Measurements from ENCODE around the gene SPRR5. TPM values are rescaled to one million over a fixed set of nuclear protein-coding genes. Genes with fewer than 3 reads are reported as not detected.

The SPRR5 gene
- total RNA-seq, 5 donors from 2014 or later (not counting 1 experiment from before 2014, with no cell fraction given): not detected

DNA sequence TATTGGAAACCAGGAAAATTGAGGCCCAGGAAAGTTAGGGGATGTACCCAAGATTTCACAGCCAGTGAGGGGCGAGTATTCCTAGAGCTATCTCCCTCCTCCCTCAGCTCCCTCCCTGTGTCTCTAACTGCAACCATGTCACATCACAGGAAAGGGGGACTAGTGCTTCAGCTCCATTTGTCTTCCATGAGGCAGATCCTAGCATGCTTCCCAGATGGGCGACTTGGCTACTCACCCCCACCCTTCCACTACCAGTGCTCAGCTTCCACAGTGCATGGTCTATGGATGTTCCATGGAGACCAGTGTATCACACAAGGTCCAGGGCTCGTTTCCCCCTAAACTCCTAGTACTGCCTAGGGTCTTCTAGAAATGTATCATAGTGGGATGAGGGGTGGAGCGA lies 18.8 kb downstream of the SPRR5 start:
- Histone ChIP-seq H3K9me3 (no peaks in the 10 kb centered on the region), H3K27ac (ENCODE audit: low read length) (no peak overlapping the region), H3K4me3 (ENCODE audit: control insufficient read depth in 1 of 2, extremely low read depth in 1 of 2, low read length in 1 of 2) (no peak overlapping the region), H3K4me1 (ENCODE audit: control insufficient read depth in 1 of 2, extremely low read depth in 1 of 2, insufficient read depth in 2 of 2, low read length in 2 of 2) (no peaks in the 10 kb centered on the region), H3K27me3 (replicated peaks in 1 of 2; ENCODE audit: control insufficient read depth in 2 of 2, extremely low read depth in 1 of 2, insufficient read depth in 2 of 2, low read length in 1 of 2) (peaks cover 0 to 11% of the 10 kb centered on the region in 2 experiments), H3K36me3 (ENCODE audit: control insufficient read depth in 2 of 2, extremely low read depth in 1 of 2, insufficient read depth in 1 of 2, low read length in 1 of 2) (no peaks in the 10 kb centered on the region)
- H3K27ac Mint-ChIP-seq: no peak overlapping the region
- H3K27me3 Mint-ChIP-seq: peaks cover 14 to 31% of the 10 kb centered on the region in 2 donors
- DNase-seq (no peak), ATAC-seq (replicated peaks in 1 of 4) (no peak)
- 75% methylated on average over 2 of the region's 4 CpGs for WGBS (ENCODE audit: insufficient coverage)
- POLR2A ChIA-PET: no interaction called here
- H3K4me1 Mint-ChIP-seq: no peaks in the 10 kb centered on the region
- H3K36me3 Mint-ChIP-seq: no peaks in the 10 kb centered on the region
- no peaks in the 10 kb centered on the region for H3K9me3 Mint-ChIP-seq
- no peak overlapping the region for H3K4me3 Mint-ChIP-seq
- CTCF ChIA-PET: no interaction called here

DNA sequence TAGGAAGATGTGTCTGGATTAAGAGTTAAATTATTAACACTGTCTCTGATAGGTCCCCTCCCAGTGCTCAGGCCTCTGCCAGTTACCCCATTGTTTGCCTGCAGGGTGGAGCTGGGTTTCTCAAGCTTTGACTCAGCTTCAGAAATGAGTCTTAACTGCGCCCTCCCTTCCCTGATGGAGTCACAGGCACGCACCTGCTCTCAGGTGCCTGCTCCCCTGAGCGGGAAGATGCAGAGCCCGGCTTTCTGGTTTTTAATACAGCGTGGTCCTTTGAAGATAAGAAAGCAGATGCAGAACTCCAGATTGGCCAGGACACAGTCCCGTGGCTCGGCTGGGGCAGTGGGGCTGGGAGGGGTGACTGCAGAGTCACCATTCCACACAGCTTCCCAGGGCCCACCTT lies 20.2 kb downstream of the SPRR5 start:
- no peak overlapping the region for H3K27ac Mint-ChIP-seq
- POLR2A ChIA-PET: no interaction called here
- WGBS (ENCODE audit: insufficient coverage): 44% methylated on average over 2 of the region's 7 CpGs
- no peaks in the 10 kb centered on the region for H3K4me1 Mint-ChIP-seq
- no peaks in the 10 kb centered on the region for H3K9me3 Mint-ChIP-seq
- DNase-seq (no peak), ATAC-seq (replicated peaks in 1 of 4) (no peak)
- no peaks in the 10 kb centered on the region for H3K36me3 ChIP-seq (ENCODE audit: control insufficient read depth in 2 of 2, extremely low read depth in 1 of 2, insufficient read depth in 1 of 2, low read length in 1 of 2)
- H3K4me3 ChIP-seq (ENCODE audit: control insufficient read depth in 1 of 2, extremely low read depth in 1 of 2, low read length in 1 of 2): no peak overlapping the region
- H3K27me3 ChIP-seq (replicated peaks in 1 of 2; ENCODE audit: control insufficient read depth in 2 of 2, extremely low read depth in 1 of 2, insufficient read depth in 2 of 2, low read length in 1 of 2): peaks cover 0 to 15% of the 10 kb centered on the region in 2 experiments
- no peak overlapping the region for H3K4me3 Mint-ChIP-seq
- H3K27me3 Mint-ChIP-seq: peaks cover 14 to 28% of the 10 kb centered on the region in 2 donors
- no peak overlapping the region for H3K27ac ChIP-seq (ENCODE audit: low read length)
- CTCF ChIA-PET: no interaction called here
- no peaks in the 10 kb centered on the region for H3K4me1 ChIP-seq (ENCODE audit: control insufficient read depth in 1 of 2, extremely low read depth in 1 of 2, insufficient read depth in 2 of 2, low read length in 2 of 2)
- no peaks in the 10 kb centered on the region for H3K36me3 Mint-ChIP-seq
- no peaks in the 10 kb centered on the region for H3K9me3 ChIP-seq

DNA sequence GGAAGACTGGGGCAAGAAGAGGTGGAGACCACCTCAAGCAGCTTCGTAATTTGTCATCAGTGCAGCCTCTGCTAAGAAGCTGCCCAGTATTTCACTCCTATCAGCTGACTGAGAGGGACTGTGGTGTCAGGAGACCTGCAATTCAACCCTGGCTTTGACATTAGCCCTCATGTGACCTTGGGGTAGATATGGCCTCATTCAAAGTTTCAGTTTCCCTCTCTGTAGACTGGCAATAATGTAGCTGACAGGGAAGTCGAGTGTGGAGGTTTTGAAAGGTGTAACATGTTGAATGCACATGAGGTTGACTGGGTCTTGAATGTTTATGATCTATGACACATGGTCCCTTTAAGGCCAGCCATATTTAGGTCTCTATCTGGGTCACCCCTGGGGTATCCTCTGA lies 21.2 kb downstream of the SPRR5 start:
- CTCF ChIA-PET: no interaction called here
- no peak overlapping the region for H3K27ac Mint-ChIP-seq

GRCh38 chr1:152969036-152969435 lies 22.0 kb downstream of the SPRR5 start:
- no peaks in the 10 kb centered on the region for H3K9me3 Mint-ChIP-seq
- Histone ChIP-seq H3K9me3 (no peaks in the 10 kb centered on the region), H3K27ac (ENCODE audit: low read length) (no peak overlapping the region), H3K4me3 (ENCODE audit: control insufficient read depth in 1 of 2, extremely low read depth in 1 of 2, low read length in 1 of 2) (no peak overlapping the region), H3K27me3 (replicated peaks in 1 of 2; ENCODE audit: control insufficient read depth in 2 of 2, extremely low read depth in 1 of 2, insufficient read depth in 2 of 2, low read length in 1 of 2) (peaks cover 0 to 17% of the 10 kb centered on the region in 2 experiments), H3K4me1 (ENCODE audit: control insufficient read depth in 1 of 2, extremely low read depth in 1 of 2, insufficient read depth in 2 of 2, low read length in 2 of 2) (no peaks in the 10 kb centered on the region), H3K36me3 (ENCODE audit: control insufficient read depth in 2 of 2, extremely low read depth in 1 of 2, insufficient read depth in 1 of 2, low read length in 1 of 2) (no peaks in the 10 kb centered on the region)
- ChIA-PET CTCF (no interaction called here), POLR2A (no interaction called here)
- no peak overlapping the region for H3K27ac Mint-ChIP-seq
- H3K36me3 Mint-ChIP-seq: no peaks in the 10 kb centered on the region
- no peak for DNase-seq
- 88% methylated on average over 1 of the region's 2 CpGs for WGBS (ENCODE audit: insufficient coverage)
- H3K4me1 Mint-ChIP-seq: no peaks in the 10 kb centered on the region
- peaks cover 14 to 37% of the 10 kb centered on the region in 2 donors for H3K27me3 Mint-ChIP-seq
- no peak overlapping the region for H3K4me3 Mint-ChIP-seq
- no peak for ATAC-seq (replicated peaks in 1 of 4)

More for the DNA sequence above, 21.2 kb downstream of the SPRR5 start:
- DNase-seq: no peak
- H3K9me3 Mint-ChIP-seq: no peaks in the 10 kb centered on the region
- no peak for ATAC-seq (replicated peaks in 1 of 4)
- Histone ChIP-seq H3K4me3 (ENCODE audit: control insufficient read depth in 1 of 2, extremely low read depth in 1 of 2, low read length in 1 of 2) (no peak overlapping the region), H3K9me3 (no peaks in the 10 kb centered on the region), H3K27me3 (replicated peaks in 1 of 2; ENCODE audit: control insufficient read depth in 2 of 2, extremely low read depth in 1 of 2, insufficient read depth in 2 of 2, low read length in 1 of 2) (peaks cover 0 to 17% of the 10 kb centered on the region in 2 experiments), H3K27ac (ENCODE audit: low read length) (no peak overlapping the region), H3K36me3 (ENCODE audit: control insufficient read depth in 2 of 2, extremely low read depth in 1 of 2, insufficient read depth in 1 of 2, low read length in 1 of 2) (no peaks in the 10 kb centered on the region), H3K4me1 (ENCODE audit: control insufficient read depth in 1 of 2, extremely low read depth in 1 of 2, insufficient read depth in 2 of 2, low read length in 2 of 2) (no peaks in the 10 kb centered on the region)
- no peaks in the 10 kb centered on the region for H3K4me1 Mint-ChIP-seq
- no peaks in the 10 kb centered on the region for H3K36me3 Mint-ChIP-seq
- POLR2A ChIA-PET: no interaction called here
- no peak overlapping the region for H3K4me3 Mint-ChIP-seq
- peaks cover 18 to 35% of the 10 kb centered on the region in 2 donors for H3K27me3 Mint-ChIP-seq
- WGBS (ENCODE audit: insufficient coverage): 60% methylated on average over 2 of the region's 2 CpGs

GRCh38 chr1:152970495-152970894 lies 23.5 kb downstream of the SPRR5 start, which contains the start of gene SPRR4:
Gene SPRR4 (plus strand): TSS chr1:152970648. CDS start chr1:152971891, 1,243 bp downstream.
- Histone ChIP-seq H3K27me3 (replicated peaks in 1 of 2; ENCODE audit: control insufficient read depth in 2 of 2, extremely low read depth in 1 of 2, insufficient read depth in 2 of 2, low read length in 1 of 2) (peaks cover 0 to 17% of the 10 kb centered on the region in 2 experiments), H3K4me1 (ENCODE audit: control insufficient read depth in 1 of 2, extremely low read depth in 1 of 2, insufficient read depth in 2 of 2, low read length in 2 of 2) (no peaks in the 10 kb centered on the region), H3K36me3 (ENCODE audit: control insufficient read depth in 2 of 2, extremely low read depth in 1 of 2, insufficient read depth in 1 of 2, low read length in 1 of 2) (no peaks in the 10 kb centered on the region), H3K9me3 (no peaks in the 10 kb centered on the region), H3K27ac (ENCODE audit: low read length) (no peak within 1 kb of the TSS), H3K4me3 (ENCODE audit: control insufficient read depth in 1 of 2, extremely low read depth in 1 of 2, low read length in 1 of 2) (no peak within 1 kb of the TSS)
- no peak for DNase-seq
- no peak within 1 kb of the TSS for H3K27ac Mint-ChIP-seq
- no peaks in the 10 kb centered on the region for H3K9me3 Mint-ChIP-seq
- peaks cover 18 to 36% of the 10 kb centered on the region in 2 donors for H3K27me3 Mint-ChIP-seq
- no CpG with 5 or more reads among the region's 6 CpGs for WGBS (ENCODE audit: insufficient coverage)
- H3K4me1 Mint-ChIP-seq: no peaks in the 10 kb centered on the region
- CTCF ChIA-PET: no interaction called here
- POLR2A ChIA-PET: no interaction called here
- no peaks in the 10 kb centered on the region for H3K36me3 Mint-ChIP-seq
- ATAC-seq (replicated peaks in 1 of 4): no peak
- H3K4me3 Mint-ChIP-seq: no peak within 1 kb of the TSS

- Mint-ChIP-seq H3K27me3 (peaks cover 10 to 32% of the 10 kb centered on the region in 2 donors), H3K4me3 (no peak overlapping the region), H3K27ac (no peak overlapping the region), H3K4me1 (no peaks in the 10 kb centered on the region), H3K9me3 (no peaks in the 10 kb centered on the region), H3K36me3 (no peaks in the 10 kb centered on the region)
- ChIA-PET CTCF (no interaction called here), POLR2A (no interaction called here)
- H3K9me3 ChIP-seq: no peaks in the 10 kb centered on the region
- DNase-seq: no peak
- no peaks in the 10 kb centered on the region for H3K36me3 ChIP-seq (ENCODE audit: control insufficient read depth in 2 of 2, extremely low read depth in 1 of 2, insufficient read depth in 1 of 2, low read length in 1 of 2)
- H3K4me1 ChIP-seq (ENCODE audit: control insufficient read depth in 1 of 2, extremely low read depth in 1 of 2, insufficient read depth in 2 of 2, low read length in 2 of 2): no peaks in the 10 kb centered on the region
- H3K27ac ChIP-seq (ENCODE audit: low read length): no peak overlapping the region
- H3K27me3 ChIP-seq (replicated peaks in 1 of 2; ENCODE audit: control insufficient read depth in 2 of 2, extremely low read depth in 1 of 2, insufficient read depth in 2 of 2, low read length in 1 of 2): peaks cover 0 to 11% of the 10 kb centered on the region in 2 experiments
- H3K4me3 ChIP-seq (ENCODE audit: control insufficient read depth in 1 of 2, extremely low read depth in 1 of 2, low read length in 1 of 2): no peak overlapping the region
- ATAC-seq (replicated peaks in 1 of 4): no peak
- 0% methylated on average over 1 of the region's 4 CpGs for WGBS (ENCODE audit: insufficient coverage)
Observed at GRCh38 chr1:152972196-152972886, 25.3 kb downstream of the SPRR5 start.
